Measurements from ENCODE around the gene GRIN2A.

DNA sequence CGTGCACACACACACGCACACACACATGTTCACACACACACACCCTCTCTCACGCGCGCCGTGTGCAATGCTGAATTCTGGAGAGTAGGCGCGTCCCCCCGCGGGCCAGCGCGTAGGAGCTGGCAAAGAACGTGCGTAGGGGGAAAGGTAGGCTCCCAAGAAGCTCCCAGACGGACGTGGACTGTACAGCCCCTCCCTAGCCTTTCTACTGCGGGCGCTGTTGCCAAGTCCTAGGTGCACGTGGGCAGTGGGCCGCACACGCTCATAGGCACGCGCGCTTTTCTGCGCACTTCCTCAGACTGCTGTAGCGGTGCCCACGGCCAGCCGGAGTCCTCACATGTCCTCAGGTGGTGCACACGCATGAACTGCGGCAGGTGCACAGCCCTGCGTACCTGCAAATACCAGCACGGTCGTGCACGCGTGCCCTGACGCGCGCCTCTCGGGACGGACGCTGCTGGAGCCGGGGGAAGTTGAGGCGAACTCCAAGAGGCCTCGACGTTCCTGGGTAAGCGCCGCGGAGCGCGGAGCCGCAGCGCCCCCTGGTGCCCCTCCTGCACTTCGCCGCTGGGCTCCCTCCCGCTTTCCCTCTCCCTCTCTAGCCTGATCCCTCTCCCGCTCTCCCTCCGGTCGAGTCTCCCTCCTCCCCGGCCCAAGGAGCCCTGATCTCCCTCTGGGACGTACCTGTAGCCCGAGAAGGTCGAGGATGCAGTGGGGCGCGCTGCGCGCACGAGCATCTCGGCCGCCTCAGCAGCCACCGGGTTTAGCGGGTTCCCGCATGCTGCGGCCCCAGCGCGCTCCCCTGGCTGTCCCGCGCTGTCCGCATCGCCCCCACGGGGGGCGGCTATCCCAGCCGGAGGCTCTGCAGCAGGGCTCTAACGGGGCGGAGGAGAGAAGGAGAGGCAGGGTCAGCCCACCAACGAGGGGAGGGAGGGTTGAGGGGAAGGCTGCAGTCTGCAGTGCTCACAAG is 749 bp downstream of the GRIN2A start:
- TF ChIP-seq, protein P1, sequence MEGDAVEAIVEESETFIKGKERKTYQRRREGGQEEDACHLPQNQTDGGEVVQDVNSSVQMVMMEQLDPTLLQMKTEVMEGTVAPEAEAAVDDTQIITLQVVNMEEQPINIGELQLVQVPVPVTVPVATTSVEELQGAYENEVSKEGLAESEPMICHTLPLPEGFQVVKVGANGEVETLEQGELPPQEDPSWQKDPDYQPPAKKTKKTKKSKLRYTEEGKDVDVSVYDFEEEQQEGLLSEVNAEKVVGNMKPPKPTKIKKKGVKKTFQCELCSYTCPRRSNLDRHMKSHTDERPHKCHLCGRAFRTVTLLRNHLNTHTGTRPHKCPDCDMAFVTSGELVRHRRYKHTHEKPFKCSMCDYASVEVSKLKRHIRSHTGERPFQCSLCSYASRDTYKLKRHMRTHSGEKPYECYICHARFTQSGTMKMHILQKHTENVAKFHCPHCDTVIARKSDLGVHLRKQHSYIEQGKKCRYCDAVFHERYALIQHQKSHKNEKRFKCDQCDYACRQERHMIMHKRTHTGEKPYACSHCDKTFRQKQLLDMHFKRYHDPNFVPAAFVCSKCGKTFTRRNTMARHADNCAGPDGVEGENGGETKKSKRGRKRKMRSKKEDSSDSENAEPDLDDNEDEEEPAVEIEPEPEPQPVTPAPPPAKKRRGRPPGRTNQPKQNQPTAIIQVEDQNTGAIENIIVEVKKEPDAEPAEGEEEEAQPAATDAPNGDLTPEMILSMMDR (IDR thresholded peaks at IDR 0.05; ENCODE audit: low read length): peak; percentile 81
- no peak for TF ChIP-seq EZH2phosphoT487 (IDR thresholded peaks at IDR 0.05; ENCODE audit: low read length)
